ENCODE measurements around the gene ALOX5.
"Not testable (repeated sequence)": the region's sequence is repeated elsewhere in the genome, so short reads cannot be mapped to it uniquely, and the experiment has no call there.

ALOX5 gene

DNA sequence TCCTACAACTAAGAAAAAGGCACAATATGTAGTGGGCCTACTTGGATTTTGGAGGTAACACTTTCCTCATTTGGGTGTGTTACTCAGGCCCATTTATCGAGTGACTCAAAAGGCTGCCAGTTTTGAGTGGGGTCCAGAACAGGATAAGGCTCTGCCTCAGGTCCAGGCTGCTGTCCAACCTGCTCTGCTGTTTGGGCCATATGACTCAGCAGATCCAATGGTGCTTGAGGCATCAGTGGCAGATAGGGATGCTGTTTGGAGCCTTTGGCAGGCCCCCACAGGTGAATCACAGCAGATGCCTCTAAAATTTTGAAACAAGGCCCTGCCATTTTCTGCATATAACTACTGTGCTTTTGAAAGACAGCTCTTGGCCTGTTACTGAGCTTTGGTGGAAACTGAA is 34.1 kb upstream of the ALOX5 start:
- Histone ChIP-seq H2BK5ac (ENCODE audit: low read depth, low read length, poor library complexity, severe bottlenecking) (no peak overlapping the region), H3K9ac (ENCODE audit: low read length) (no peak overlapping the region), H2BK15ac (ENCODE audit: low read depth, poor library complexity, severe bottlenecking) (no peak overlapping the region), H3K23ac (ENCODE audit: low read length in 2 of 2) (no peak overlapping the region), H2BK120ac (ENCODE audit: low read depth, low read length) (no peak overlapping the region), H3K79me1 (replicated peaks; ENCODE audit: low read length, poor library complexity, severe bottlenecking) (no peaks in the 10 kb centered on the region), H3K4me1 (ENCODE audit: control insufficient read depth, insufficient read depth, low read depth, low read length) (no peaks in the 10 kb centered on the region), H3K14ac (ENCODE audit: low read length in 2 of 2) (no peak overlapping the region), H2BK12ac (ENCODE audit: low read length in 2 of 2) (no peak overlapping the region), H3K18ac (ENCODE audit: low read depth in 1 of 2, low read length in 2 of 2) (no peak overlapping the region), H3K4ac (ENCODE audit: low read depth in 1 of 2, low read length in 2 of 2) (no peak overlapping the region), H4K8ac (ENCODE audit: low read length) (no peak overlapping the region), H3K4me2 (ENCODE audit: low read length, poor library complexity, severe bottlenecking) (no peak overlapping the region), H2AK5ac (ENCODE audit: low read length, severe bottlenecking) (no peak overlapping the region), H3K36me3 (ENCODE audit: control insufficient read depth in 1 of 2, insufficient read depth in 2 of 2, low read depth in 1 of 2, low read length in 2 of 2) (no peaks in the 10 kb centered on the region), H3K27ac (ENCODE audit: low read length, poor library complexity, severe bottlenecking) (no peak overlapping the region), H2AFZ (ENCODE audit: low read depth, low read length) (no peak overlapping the region), H4K91ac (ENCODE audit: low read length) (no peak overlapping the region), H3K27me3 (ENCODE audit: control insufficient read depth in 1 of 2, insufficient read depth in 1 of 2, low read length in 2 of 2) (no peaks in the 10 kb centered on the region), H3K4me3 (ENCODE audit: insufficient read depth in 1 of 2, low read depth in 1 of 2, low read length in 2 of 2) (no peak overlapping the region), H3K9me3 (ENCODE audit: control insufficient read depth, low read length) (peaks cover 8% of the 10 kb centered on the region)
- 88% methylated on average over 1 of the region's 1 CpG for WGBS
- no peak for DNase-seq

DNA sequence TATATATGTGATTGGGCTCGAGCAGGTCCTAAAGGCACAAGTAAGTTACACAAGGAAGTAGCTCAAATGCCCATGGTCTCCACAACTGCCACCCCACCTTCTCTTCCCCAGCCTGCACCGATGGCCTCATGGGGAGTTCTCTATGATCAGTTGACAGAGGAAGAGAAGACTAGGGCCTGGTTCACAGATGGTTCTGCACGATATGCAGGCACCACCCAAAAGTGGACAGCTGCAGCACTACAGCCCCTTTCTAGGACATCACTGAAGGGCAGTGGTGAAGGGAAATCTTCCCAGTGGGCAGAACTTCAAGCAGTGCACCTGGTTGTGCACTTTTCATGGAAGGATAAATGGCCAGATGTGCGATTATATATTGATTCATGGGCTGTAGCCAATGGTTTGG is 33.6 kb upstream of the ALOX5 start:
- H3K36me3 ChIP-seq (ENCODE audit: control insufficient read depth in 1 of 2, insufficient read depth in 2 of 2, low read depth in 1 of 2, low read length in 2 of 2); H3K27me3 ChIP-seq (ENCODE audit: control insufficient read depth in 1 of 2, insufficient read depth in 1 of 2, low read length in 2 of 2); H2BK15ac ChIP-seq (ENCODE audit: low read depth, poor library complexity, severe bottlenecking); DNase-seq; H2BK5ac ChIP-seq (ENCODE audit: low read depth, low read length, poor library complexity, severe bottlenecking); H2AFZ ChIP-seq (ENCODE audit: low read depth, low read length); H3K4me2 ChIP-seq (ENCODE audit: low read length, poor library complexity, severe bottlenecking); H3K9ac ChIP-seq (ENCODE audit: low read length); H2AK5ac ChIP-seq (ENCODE audit: low read length, severe bottlenecking); H3K9me3 ChIP-seq (ENCODE audit: control insufficient read depth, low read length); H2BK120ac ChIP-seq (ENCODE audit: low read depth, low read length); H3K23ac ChIP-seq (ENCODE audit: low read length in 2 of 2); H4K8ac ChIP-seq (ENCODE audit: low read length); H4K91ac ChIP-seq (ENCODE audit: low read length); H3K4me3 ChIP-seq (ENCODE audit: insufficient read depth in 1 of 2, low read depth in 1 of 2, low read length in 2 of 2); H3K14ac ChIP-seq (ENCODE audit: low read length in 2 of 2); H3K4ac ChIP-seq (ENCODE audit: low read depth in 1 of 2, low read length in 2 of 2); H3K79me1 ChIP-seq (replicated peaks; ENCODE audit: low read length, poor library complexity, severe bottlenecking); H3K4me1 ChIP-seq (ENCODE audit: control insufficient read depth, insufficient read depth, low read depth, low read length); H3K18ac ChIP-seq (ENCODE audit: low read depth in 1 of 2, low read length in 2 of 2); H3K27ac ChIP-seq (ENCODE audit: low read length, poor library complexity, severe bottlenecking); H2BK12ac ChIP-seq (ENCODE audit: low read length in 2 of 2): not testable (repeated sequence)
- 53% methylated on average over 3 of the region's 4 CpGs for WGBS

DNA sequence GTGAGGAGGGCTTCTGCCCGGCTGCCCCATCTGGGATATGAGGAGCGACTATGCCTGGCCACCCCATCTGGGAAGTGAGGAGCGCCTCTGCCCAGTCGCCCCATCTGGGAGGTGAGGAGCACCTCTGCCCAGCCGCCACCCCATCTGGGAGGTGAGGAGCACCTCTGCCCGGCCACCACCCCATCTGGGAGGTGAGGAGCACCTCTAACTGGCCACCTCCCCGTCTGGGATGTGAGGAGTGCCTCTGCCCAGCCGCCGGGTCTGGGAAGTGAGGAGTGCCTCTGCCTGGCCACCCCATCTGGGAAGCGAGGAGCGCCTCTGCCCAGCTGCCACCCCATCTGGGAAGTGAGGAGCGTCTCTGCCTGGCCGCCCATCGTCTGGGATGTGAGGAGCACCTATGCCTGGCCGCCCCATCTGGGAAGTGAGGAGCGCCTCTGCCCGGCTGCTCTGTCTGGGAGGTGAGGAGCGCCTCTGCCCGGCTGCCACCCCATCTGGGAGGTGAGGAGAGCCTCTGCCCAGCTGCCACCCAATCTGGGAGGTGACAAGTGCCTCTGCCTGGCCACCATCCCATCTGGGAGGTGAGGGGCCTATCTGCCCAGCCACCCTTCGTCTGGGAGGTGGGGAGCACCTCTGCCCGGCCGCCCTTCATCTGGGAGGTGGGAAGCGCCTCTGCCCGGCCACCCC is 27.2 kb upstream of the ALOX5 start:
- DNase-seq; H3K9ac ChIP-seq (ENCODE audit: low read length); H3K9me3 ChIP-seq (ENCODE audit: control insufficient read depth, low read length); H3K4me1 ChIP-seq (ENCODE audit: control insufficient read depth, insufficient read depth, low read depth, low read length); H3K23ac ChIP-seq (ENCODE audit: low read length in 2 of 2); H4K8ac ChIP-seq (ENCODE audit: low read length); H2BK120ac ChIP-seq (ENCODE audit: low read depth, low read length); H3K27ac ChIP-seq (ENCODE audit: low read length, poor library complexity, severe bottlenecking); H2BK5ac ChIP-seq (ENCODE audit: low read depth, low read length, poor library complexity, severe bottlenecking); H3K4ac ChIP-seq (ENCODE audit: low read depth in 1 of 2, low read length in 2 of 2); H2BK12ac ChIP-seq (ENCODE audit: low read length in 2 of 2); H3K14ac ChIP-seq (ENCODE audit: low read length in 2 of 2); H4K91ac ChIP-seq (ENCODE audit: low read length); H3K27me3 ChIP-seq (ENCODE audit: control insufficient read depth in 1 of 2, insufficient read depth in 1 of 2, low read length in 2 of 2); H3K36me3 ChIP-seq (ENCODE audit: control insufficient read depth in 1 of 2, insufficient read depth in 2 of 2, low read depth in 1 of 2, low read length in 2 of 2); H2AK5ac ChIP-seq (ENCODE audit: low read length, severe bottlenecking); H3K79me1 ChIP-seq (replicated peaks; ENCODE audit: low read length, poor library complexity, severe bottlenecking); H2AFZ ChIP-seq (ENCODE audit: low read depth, low read length); H3K4me3 ChIP-seq (ENCODE audit: insufficient read depth in 1 of 2, low read depth in 1 of 2, low read length in 2 of 2); H3K18ac ChIP-seq (ENCODE audit: low read depth in 1 of 2, low read length in 2 of 2); H2BK15ac ChIP-seq (ENCODE audit: low read depth, poor library complexity, severe bottlenecking); H3K4me2 ChIP-seq (ENCODE audit: low read length, poor library complexity, severe bottlenecking): not testable (repeated sequence)
- WGBS: 85% methylated on average over 23 of the region's 24 CpGs

DNA sequence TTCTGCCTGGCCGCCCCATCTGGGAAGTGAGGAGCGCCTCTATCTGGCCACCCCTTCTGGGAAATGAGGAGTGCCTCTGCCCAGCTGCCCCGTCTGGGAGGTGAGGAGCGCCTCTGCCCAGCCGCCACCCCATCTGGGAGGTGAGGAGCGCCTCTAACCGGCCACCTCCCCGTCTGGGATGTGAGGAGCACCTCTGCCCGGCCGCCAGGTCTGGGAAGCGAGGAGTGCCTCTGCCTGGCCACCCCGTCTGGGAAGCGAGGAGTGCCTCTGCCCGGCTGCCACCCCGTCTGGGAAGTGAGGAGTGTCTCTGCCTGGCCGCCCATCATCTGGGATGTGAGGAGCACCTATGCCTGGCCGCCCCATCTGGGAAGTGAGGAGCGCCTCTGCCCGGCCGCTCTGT is 26.6 kb upstream of the ALOX5 start:
- H3K27ac ChIP-seq (ENCODE audit: low read length, poor library complexity, severe bottlenecking); H2BK120ac ChIP-seq (ENCODE audit: low read depth, low read length); H3K79me1 ChIP-seq (replicated peaks; ENCODE audit: low read length, poor library complexity, severe bottlenecking); H4K91ac ChIP-seq (ENCODE audit: low read length); H3K23ac ChIP-seq (ENCODE audit: low read length in 2 of 2); H3K18ac ChIP-seq (ENCODE audit: low read depth in 1 of 2, low read length in 2 of 2); H3K9ac ChIP-seq (ENCODE audit: low read length); H3K36me3 ChIP-seq (ENCODE audit: control insufficient read depth in 1 of 2, insufficient read depth in 2 of 2, low read depth in 1 of 2, low read length in 2 of 2); H4K8ac ChIP-seq (ENCODE audit: low read length); H2BK12ac ChIP-seq (ENCODE audit: low read length in 2 of 2); H3K14ac ChIP-seq (ENCODE audit: low read length in 2 of 2); H3K4me1 ChIP-seq (ENCODE audit: control insufficient read depth, insufficient read depth, low read depth, low read length); H3K9me3 ChIP-seq (ENCODE audit: control insufficient read depth, low read length); H2BK5ac ChIP-seq (ENCODE audit: low read depth, low read length, poor library complexity, severe bottlenecking); H2AFZ ChIP-seq (ENCODE audit: low read depth, low read length); DNase-seq; H2AK5ac ChIP-seq (ENCODE audit: low read length, severe bottlenecking); H3K4me2 ChIP-seq (ENCODE audit: low read length, poor library complexity, severe bottlenecking); H3K27me3 ChIP-seq (ENCODE audit: control insufficient read depth in 1 of 2, insufficient read depth in 1 of 2, low read length in 2 of 2); H2BK15ac ChIP-seq (ENCODE audit: low read depth, poor library complexity, severe bottlenecking); H3K4me3 ChIP-seq (ENCODE audit: insufficient read depth in 1 of 2, low read depth in 1 of 2, low read length in 2 of 2); H3K4ac ChIP-seq (ENCODE audit: low read depth in 1 of 2, low read length in 2 of 2): not testable (repeated sequence)
- 90% methylated on average over 20 of the region's 20 CpGs for WGBS

All from mesenchymal stem cell (in vitro differentiated cells and primary cell).